Natural killer cell (primary cell): ENCODE data around the gene SEC16B. TPM values are rescaled to one million over a fixed set of nuclear protein-coding genes. Genes with fewer than 3 reads are reported as not detected.

Experiments
- ATAC-seq, 3 donors: fragments of 150-1000 bp in 2 of 3; fragments of 200-7000 bp in 1 of 3; cut with Tn5 transposase; 1 replicate in 1 of 3; 2 replicates in 2 of 3; pipeline ENCODE4 v1.10.0; 2021; ENCODE audit warnings: mild to moderate bottlenecking in 2 of 3, moderate library complexity in 2 of 3
- DNase-seq, 2 donors: peaks; one replicate each; pipeline versions ENCODE4 v3.0.0 to v3.0.0-alpha.2; 2013 to 2021; ENCODE audit warnings: mixed read lengths in 1 of 2
- H3K27ac ChIP-seq: one replicate; pipeline ENCODE4 v1.5.1; 2013; ENCODE audit warnings: mild to moderate bottlenecking, low read length
- H3K27me3 ChIP-seq: one replicate; pipeline ENCODE4 v1.6.1; 2013; ENCODE audit warnings: low read length; ENCODE audit not compliant: control insufficient read depth, insufficient read depth
- H3K36me3 ChIP-seq: one replicate; pipeline ENCODE4 v1.6.1; 2013; ENCODE audit warnings: low read length; ENCODE audit not compliant: control insufficient read depth, insufficient read depth
- H3K4me1 ChIP-seq: one replicate; pipeline ENCODE4 v1.6.1; 2013; ENCODE audit warnings: low read length; ENCODE audit not compliant: control insufficient read depth, insufficient read depth
- H3K4me3 ChIP-seq: one replicate; pipeline ENCODE4 v1.5.1; 2013; ENCODE audit warnings: low read length
- H3K9me3 ChIP-seq: one replicate; pipeline ENCODE4 v1.6.1; 2013; ENCODE audit warnings: low read length; ENCODE audit not compliant: control insufficient read depth, insufficient read depth
- H3K27ac Mint-ChIP-seq, 2 donors: one replicate each; pipeline ENCODE4 v1.8.0; 2022; ENCODE audit warnings: mild to moderate bottlenecking in 2 of 2, mixed read lengths in 2 of 2, moderate library complexity in 1 of 2
- H3K27me3 Mint-ChIP-seq, 2 donors: one replicate each; pipeline ENCODE4 v1.8.0; 2022; ENCODE audit warnings: low read depth in 2 of 2, mixed read lengths in 2 of 2
- H3K36me3 Mint-ChIP-seq: one replicate; pipeline ENCODE4 v1.8.0; 2022; ENCODE audit warnings: mixed read lengths
- H3K4me1 Mint-ChIP-seq, 2 donors: one replicate each; pipeline ENCODE4 v1.8.0; 2022; ENCODE audit warnings: mixed read lengths in 2 of 2
- H3K4me3 Mint-ChIP-seq: one replicate; pipeline ENCODE4 v1.8.0; 2022; ENCODE audit warnings: mild to moderate bottlenecking, moderate library complexity, mixed read lengths
- H3K9me3 Mint-ChIP-seq, 2 donors: one replicate each; pipeline ENCODE4 v1.8.0; 2022; ENCODE audit warnings: mixed read lengths in 2 of 2
- WGBS: methylation state at CpG from one replicate; pipeline ENCODE4 v1.1.7; 2013; ENCODE audit warnings: missing lambda C conversion rate; ENCODE audit not compliant: insufficient coverage; 5-methylcytosine and 5-hydroxymethylcytosine counted together
- intact Hi-C: fragments of 100-400 bp; cut with micrococcal nuclease; formaldehyde crosslinking; loops from one replicate; pipeline ENCODE4 v1.14.2; 2022
- total RNA-seq, 4 donors: library from RNA; stranded (reverse); fragments of 120-200 nt in 1 of 4; gene quantifications; one replicate each; pipeline versions ENCODE4 v1.2.3 to v1.2.4, GENCODE V29; 2013 to 2022
- TF ChIP-seq, protein P1 (sequence below): fragments of 200-600 bp; IDR thresholded peaks from one replicate; pipeline ENCODE4 v1.8.0; 2022; ENCODE audit warnings: antibody characterized with exemption

The SEC16B gene
- total RNA-seq, 3 donors from 2014 or later (not counting 1 experiment from before 2014, with no cell fraction given): 0.31 TPM; not detected in 2

DNA sequence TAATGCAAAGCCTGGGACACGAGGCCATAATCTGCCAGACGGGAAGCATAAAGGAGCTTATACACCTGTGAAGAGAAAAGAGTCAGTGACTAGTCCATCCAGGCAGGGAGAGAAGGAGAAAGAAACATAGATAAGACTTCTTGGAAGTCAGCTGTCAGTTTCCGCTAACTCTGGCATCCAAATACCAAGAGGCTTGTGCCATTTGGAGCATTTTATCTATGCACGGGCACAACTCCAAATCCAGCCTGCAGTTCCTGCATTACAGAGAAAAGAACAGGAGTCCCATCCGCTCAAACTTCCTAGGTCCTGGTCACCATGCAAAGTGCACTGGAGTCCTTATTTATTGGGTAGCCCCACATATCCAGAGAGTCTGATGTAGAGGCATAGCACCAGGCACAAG, 27.9 kb downstream of the SEC16B start:
- Mint-ChIP-seq H3K4me3 (no peak overlapping the region), H3K27ac (no peak overlapping the region), H3K4me1 (no peaks in the 10 kb centered on the region), H3K36me3 (no peaks in the 10 kb centered on the region), H3K27me3 (no peaks in the 10 kb centered on the region), H3K9me3 (no peaks in the 10 kb centered on the region)
- ATAC-seq: no peak
- Histone ChIP-seq H3K9me3 (no peaks in the 10 kb centered on the region), H3K27me3 (no peaks in the 10 kb centered on the region), H3K27ac (no peak overlapping the region), H3K4me3 (no peak overlapping the region), H3K4me1 (no peaks in the 10 kb centered on the region), H3K36me3 (no peaks in the 10 kb centered on the region)
- intact Hi-C loops: no loop called here
- DNase-seq: no peak
- TF ChIP-seq, protein P1, sequence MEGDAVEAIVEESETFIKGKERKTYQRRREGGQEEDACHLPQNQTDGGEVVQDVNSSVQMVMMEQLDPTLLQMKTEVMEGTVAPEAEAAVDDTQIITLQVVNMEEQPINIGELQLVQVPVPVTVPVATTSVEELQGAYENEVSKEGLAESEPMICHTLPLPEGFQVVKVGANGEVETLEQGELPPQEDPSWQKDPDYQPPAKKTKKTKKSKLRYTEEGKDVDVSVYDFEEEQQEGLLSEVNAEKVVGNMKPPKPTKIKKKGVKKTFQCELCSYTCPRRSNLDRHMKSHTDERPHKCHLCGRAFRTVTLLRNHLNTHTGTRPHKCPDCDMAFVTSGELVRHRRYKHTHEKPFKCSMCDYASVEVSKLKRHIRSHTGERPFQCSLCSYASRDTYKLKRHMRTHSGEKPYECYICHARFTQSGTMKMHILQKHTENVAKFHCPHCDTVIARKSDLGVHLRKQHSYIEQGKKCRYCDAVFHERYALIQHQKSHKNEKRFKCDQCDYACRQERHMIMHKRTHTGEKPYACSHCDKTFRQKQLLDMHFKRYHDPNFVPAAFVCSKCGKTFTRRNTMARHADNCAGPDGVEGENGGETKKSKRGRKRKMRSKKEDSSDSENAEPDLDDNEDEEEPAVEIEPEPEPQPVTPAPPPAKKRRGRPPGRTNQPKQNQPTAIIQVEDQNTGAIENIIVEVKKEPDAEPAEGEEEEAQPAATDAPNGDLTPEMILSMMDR: no peak
- 96% methylated on average over 5 of the region's 5 CpGs for WGBS

GRCh38 chr1:177940682-177941081, 29.2 kb downstream of the SEC16B start:
- intact Hi-C loops: no loop called here
- Mint-ChIP-seq H3K4me1 (no peaks in the 10 kb centered on the region), H3K27ac (no peak overlapping the region), H3K27me3 (no peaks in the 10 kb centered on the region), H3K9me3 (no peaks in the 10 kb centered on the region), H3K36me3 (no peaks in the 10 kb centered on the region), H3K4me3 (no peak overlapping the region)
- DNase-seq (no peak), ATAC-seq (no peak)
- TF ChIP-seq, protein P1: no peak
- H3K9me3 ChIP-seq: no peaks in the 10 kb centered on the region
- no peak overlapping the region for H3K27ac ChIP-seq
- H3K4me1 ChIP-seq: no peaks in the 10 kb centered on the region
- no peaks in the 10 kb centered on the region for H3K36me3 ChIP-seq
- no peak overlapping the region for H3K4me3 ChIP-seq
- WGBS: 100% methylated on average over 1 of the region's 3 CpGs
- H3K27me3 ChIP-seq: no peaks in the 10 kb centered on the region

GRCh38 chr1:177937931-177938330, 31.9 kb downstream of the SEC16B start:
- no peaks in the 10 kb centered on the region for H3K36me3 ChIP-seq
- peaks cover 0 to under 1% of the 10 kb centered on the region in 2 donors for H3K9me3 Mint-ChIP-seq
- H3K36me3 Mint-ChIP-seq: no peaks in the 10 kb centered on the region
- 86% methylated on average over 6 of the region's 6 CpGs for WGBS
- no peaks in the 10 kb centered on the region for H3K9me3 ChIP-seq
- H3K4me3 Mint-ChIP-seq: no peak overlapping the region
- ATAC-seq (no peak), DNase-seq (no peak)
- H3K4me3 ChIP-seq: no peak overlapping the region
- TF ChIP-seq, protein P1: no peak
- H3K4me1 Mint-ChIP-seq: no peaks in the 10 kb centered on the region
- no peaks in the 10 kb centered on the region for H3K27me3 ChIP-seq
- intact Hi-C loops: no loop called here
- no peak overlapping the region for H3K27ac Mint-ChIP-seq
- H3K27me3 Mint-ChIP-seq: no peaks in the 10 kb centered on the region
- no peaks in the 10 kb centered on the region for H3K4me1 ChIP-seq
- no peak overlapping the region for H3K27ac ChIP-seq

- Histone ChIP-seq H3K9me3 (no peaks in the 10 kb centered on the region), H3K27ac (no peak overlapping the region), H3K4me1 (no peaks in the 10 kb centered on the region), H3K27me3 (no peaks in the 10 kb centered on the region), H3K36me3 (no peaks in the 10 kb centered on the region), H3K4me3 (no peak overlapping the region)
- H3K36me3 Mint-ChIP-seq: no peaks in the 10 kb centered on the region
- H3K27me3 Mint-ChIP-seq: no peaks in the 10 kb centered on the region
- ATAC-seq: no peak
- no peak for DNase-seq
- no peaks in the 10 kb centered on the region for H3K4me1 Mint-ChIP-seq
- intact Hi-C loops: no loop called here
- H3K4me3 Mint-ChIP-seq: no peak overlapping the region
- 87% methylated on average over 9 of the region's 9 CpGs for WGBS
- TF ChIP-seq, protein P1: no peak
- peaks cover 0 to 2% of the 10 kb centered on the region in 2 donors for H3K9me3 Mint-ChIP-seq
- no peak overlapping the region for H3K27ac Mint-ChIP-seq
Measured at GRCh38 chr1:177937174-177937770, 32.6 kb downstream of the SEC16B start.
